ENCODE measurements around the gene BCL2L11.

GRCh38 chr2:111094691-111095090 is 26.0 kb upstream of the BCL2L11 start:
- TF ChIP-seq POLR2A (IDR thresholded peaks at IDR 0.05), result no peak
- TF ChIP-seq EP300 (IDR thresholded peaks at IDR 0.05), result no peak
- TF ChIP-seq CTCF (IDR thresholded peaks at IDR 0.05), result no peak
- TF ChIP-seq POLR2AphosphoS5 (IDR thresholded peaks at IDR 0.05), result no peak
